Stimulated activated CD8-positive, alpha-beta memory T cell treated with anti-CD3 and anti-CD28 coated beads, Interleukin-4, amount 100 ng/mL, for 24 hours (primary cell): ENCODE measurements around the gene CSTF2.
"Not testable (repeated sequence)": the region's sequence is repeated elsewhere in the genome, so short reads cannot be mapped to it uniquely, and the experiment has no call there.

Experiments used
- DNase-seq: peaks from one replicate; pipeline ENCODE4 v3.0.0-alpha.2; 2020; ENCODE audit warnings: low read depth

The CSTF2 gene, protein sequence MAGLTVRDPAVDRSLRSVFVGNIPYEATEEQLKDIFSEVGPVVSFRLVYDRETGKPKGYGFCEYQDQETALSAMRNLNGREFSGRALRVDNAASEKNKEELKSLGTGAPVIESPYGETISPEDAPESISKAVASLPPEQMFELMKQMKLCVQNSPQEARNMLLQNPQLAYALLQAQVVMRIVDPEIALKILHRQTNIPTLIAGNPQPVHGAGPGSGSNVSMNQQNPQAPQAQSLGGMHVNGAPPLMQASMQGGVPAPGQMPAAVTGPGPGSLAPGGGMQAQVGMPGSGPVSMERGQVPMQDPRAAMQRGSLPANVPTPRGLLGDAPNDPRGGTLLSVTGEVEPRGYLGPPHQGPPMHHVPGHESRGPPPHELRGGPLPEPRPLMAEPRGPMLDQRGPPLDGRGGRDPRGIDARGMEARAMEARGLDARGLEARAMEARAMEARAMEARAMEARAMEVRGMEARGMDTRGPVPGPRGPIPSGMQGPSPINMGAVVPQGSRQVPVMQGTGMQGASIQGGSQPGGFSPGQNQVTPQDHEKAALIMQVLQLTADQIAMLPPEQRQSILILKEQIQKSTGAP

DNA sequence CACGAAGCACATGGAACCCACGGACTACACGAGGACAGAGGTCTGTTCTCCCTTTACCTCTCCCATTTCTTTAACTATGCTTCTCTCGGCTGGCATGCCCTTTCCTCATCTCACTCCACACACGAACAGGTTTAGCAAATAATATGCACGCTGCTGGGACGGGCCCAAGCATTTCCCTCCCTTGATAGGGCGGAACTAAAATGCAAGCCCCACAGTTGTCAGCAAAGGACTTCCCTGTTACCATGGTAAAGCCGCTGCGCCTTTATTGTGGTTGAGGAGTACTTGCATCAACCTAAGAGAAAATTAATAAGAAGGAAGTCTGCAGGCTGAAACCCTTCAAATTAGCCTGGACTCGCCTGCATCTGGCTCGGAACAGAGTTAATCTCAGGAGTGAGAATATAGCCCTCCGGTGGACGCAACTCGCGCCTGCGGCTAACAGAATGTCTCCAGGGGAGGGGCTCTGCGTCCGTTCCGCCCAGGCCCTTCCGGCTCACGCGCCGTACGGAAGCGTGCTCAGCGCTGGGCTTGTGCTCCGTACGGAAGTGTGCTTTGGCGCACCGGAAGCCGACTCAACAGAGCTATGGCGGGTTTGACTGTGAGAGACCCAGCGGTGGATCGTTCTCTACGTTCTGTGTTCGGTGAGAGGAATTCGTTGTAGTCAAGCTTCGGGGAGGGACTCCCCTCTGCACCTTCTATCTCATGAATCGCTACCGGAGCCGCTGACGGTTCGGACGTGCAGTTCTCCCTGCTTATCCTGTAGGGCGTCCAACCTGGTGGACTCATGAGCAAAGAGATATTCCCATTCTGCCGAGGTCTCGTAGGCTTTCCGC, at the start of gene CSTF2:
CSTF2 (plus strand) TSS at position 555 of the 830 bp plus-strand sequence; CDS start at position 581, 26 bp downstream.
- DNase-seq: peak; percentile 63

DNA sequence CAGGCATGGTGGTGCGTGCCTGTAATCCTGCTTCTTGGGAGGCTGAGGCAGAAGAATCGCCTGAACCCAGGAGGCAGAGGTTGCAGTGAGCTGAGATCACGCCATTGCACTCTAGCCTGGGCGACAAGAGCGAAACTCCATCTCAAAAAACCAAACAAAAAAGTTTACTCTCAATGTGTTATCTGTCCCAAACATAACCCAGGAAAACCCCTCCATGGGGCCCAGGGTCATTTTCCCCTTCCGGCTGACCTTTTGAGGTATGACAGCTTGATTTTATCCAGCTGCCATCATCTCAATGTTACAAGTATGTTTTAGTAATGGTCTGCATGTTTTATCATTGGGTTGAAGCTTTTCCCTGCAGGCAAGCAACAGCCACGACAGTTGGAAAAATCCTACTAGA, 23.8 kb upstream of the CSTF2 start:
- DNase-seq: not testable (repeated sequence)

DNA sequence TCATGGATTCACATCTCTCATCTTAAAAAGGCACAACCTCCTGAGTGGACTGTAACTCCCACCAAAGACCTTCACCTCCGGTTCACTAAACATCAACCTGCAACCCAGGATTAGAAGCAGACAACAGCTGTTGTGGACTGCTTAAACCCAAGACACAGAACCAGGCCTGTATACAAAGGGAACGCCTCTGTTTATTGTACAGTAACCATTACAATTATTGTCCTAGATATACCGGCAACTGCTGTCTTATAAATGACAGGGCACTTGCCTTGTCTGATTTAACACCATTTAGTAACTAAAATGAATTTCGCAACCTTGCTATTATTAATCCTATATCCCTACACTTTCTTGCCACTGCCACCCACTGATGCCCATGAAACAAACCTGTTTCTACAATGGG, 22.8 kb upstream of the CSTF2 start:
- no peak for DNase-seq

DNA sequence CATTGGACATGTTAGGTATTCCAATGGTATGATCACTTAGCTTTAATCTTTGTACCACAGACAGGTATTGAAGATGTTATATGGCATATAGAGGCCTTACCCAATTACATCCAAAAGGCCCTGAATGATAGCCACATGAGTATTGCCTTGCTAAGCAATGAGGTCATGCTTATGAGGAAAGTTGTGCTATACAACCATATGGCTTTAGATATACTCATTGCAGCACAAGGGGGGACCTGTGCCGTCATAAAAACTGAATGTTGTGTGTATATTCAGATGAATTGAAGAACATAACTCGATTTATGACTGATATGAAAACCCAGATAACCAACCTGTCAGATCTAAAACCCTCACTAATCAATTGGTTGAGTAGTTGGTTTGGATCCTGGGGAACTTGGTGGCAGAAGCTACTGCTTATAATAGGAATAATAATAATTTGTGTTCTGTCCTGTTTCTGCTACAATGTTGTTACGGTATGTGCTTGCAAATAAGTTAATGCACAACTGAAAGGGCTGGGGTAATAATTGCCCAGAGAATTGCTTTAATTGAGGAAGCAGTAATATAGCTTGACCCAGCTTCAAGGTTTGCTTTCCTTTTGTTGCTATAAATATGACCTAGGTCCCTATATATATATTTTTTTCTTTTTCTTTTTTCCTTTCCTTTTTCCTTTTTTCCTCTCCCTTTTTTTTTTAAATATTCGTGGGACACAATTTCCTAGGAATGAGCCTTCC, 21.5 kb upstream of the CSTF2 start:
- DNase-seq: no peak

DNA sequence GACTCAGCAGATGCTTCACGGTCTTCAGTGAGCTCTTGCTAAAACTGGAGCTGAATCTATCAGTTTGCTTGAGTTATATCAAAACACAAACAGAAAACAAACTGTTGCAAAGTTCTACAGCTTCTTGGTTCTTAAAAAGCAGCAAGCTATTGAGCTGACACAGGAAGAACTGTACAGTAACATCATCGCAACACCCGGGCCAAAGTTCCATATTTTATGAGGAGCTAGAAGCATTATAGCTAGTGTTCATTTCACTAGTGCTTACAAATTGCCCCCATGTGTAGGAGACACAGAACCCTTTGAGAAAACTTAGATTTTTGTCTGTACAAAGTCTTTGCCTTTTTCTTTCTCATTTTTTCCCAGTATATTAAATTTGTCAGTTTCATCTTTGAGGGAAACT, 17.3 kb upstream of the CSTF2 start:
- no peak for DNase-seq

DNA sequence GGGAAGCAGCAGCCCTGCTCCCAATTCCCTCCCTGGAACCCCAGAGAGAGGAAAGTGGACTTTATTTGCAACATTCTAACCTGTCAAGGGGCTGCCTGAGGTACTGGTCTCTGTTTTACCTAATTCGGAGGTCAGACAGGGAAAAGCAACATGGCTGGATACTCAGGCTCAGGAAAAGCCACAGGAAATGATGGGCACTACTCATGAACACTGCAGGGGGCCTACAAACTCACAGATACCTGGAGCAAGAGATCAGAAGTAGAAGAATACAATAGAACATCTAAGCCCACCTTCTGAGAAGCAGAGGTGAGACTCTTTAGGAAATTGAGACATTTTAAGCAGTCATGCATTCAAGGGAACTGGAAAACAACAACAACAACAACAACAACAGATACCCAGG, 15.4 kb upstream of the CSTF2 start:
- DNase-seq: no peak

DNA sequence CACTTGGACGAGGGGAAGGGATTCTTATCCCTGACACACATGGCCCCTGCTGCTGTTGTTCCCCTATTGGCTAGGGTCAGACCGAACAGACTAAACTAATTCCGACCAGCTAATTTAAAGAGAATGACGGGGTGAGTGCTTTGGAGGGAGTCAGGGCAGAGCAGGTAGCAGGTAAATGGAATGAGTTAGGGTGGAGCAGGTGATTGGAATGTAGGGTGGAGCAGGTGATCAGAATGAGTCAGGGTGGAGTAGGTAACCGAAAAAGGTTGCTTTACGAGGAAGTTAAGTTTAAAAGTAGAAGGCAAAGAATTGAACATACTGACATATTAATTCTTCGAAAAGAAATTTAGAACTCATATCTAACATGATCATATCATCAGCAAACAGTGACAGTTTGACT, 11.9 kb upstream of the CSTF2 start:
- not testable (repeated sequence) for DNase-seq

DNA sequence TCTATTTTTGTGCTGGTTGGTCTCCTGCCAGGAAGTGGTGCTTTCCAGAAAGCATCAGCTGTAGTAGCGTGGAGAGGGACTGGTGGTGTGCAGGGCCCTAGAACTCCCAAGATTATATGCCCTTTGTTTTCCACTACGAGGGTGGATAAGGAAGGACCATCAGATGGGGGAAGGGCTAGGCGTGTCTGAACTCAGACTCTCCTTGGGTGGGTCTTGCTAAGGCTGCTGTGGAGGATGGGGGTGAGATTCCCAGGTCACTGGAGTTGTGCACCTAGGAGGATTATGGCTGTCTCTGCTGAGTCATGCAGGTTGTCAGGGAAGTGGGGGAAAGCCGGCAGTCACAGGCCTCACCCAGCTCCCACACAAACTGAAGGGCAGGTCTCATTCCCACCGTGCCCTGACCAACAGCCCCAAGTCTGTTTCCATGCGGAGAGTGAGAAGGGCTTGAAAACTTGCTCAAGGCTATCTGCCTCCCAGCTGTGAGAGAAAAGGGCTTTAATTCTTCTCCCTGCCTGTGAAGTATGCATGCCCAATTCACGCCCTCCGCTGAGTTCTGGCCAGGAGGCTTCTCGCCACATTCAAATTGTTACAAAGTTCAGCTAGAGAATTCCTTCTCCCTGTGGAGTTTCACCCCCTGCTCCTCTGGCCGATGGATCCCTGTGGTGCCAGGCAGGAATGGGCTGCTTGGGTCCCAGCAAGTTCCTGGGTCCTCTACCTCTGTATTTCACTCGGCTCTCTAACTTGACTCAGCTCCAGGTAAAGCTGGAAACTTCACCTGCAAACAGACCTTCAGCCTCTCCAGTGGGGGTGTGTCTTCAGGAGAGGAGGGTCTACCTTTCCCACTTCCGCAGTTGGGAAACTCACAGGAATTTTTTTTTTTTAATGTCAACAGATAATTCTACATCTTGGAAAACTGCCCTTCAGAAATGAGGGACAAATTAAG, 7.7 kb upstream of the CSTF2 start:
- DNase-seq: no peak

DNA sequence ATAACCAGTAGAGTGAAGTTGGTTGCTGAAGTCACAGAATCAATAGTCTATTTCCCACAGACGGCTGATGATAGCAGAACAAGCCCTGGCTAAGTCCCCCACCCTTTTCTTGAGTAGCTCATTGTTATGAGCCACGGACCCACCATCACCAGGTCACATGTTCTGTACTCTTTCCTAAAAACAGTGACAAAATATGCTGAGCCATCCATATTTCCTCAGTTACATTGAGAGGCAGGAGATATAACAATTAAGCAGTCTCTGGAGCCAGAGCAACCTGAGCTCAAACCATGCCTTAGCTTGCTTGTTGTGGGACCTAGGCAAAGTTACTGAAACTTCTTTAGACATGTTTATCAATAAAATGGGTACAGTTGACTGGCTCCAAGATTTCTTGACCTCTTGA, 2.9 kb upstream of the CSTF2 start:
- DNase-seq: no peak

DNA sequence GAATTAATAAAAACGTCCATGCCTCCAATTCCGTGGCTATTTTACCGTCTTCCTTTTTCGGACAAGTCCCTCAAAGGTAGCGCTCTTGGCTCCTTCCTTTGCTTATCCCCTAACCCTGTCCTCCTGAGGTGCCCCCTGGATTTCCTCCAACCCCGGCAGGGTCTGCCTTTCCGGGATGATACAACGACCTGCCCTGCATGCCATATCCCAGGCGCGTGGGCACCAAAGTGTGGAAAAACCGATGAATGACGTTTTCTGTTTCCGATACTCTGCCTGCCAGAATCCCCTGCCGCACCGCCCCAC, 706 bp upstream of the CSTF2 start:
- no peak for DNase-seq

DNA sequence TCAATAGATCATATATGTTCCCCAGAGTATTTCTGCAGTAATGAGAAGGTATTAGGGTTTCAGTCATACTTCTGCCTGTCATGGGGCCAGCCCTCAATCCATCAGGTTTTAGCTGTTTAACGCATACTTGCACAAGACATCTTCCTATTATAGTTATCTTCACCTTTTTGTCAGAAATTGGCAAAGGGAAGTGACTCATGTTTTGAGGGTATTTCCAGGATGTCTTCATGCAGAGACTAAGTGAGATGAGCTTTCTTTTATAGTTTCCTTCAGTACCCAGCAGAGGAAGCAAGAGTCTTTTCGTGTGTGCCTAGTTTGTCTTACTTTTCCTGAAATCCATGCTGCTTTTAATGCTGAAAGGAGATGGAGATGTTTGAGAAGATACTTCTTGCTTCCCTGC, 9.5 kb downstream of the CSTF2 start:
- DNase-seq: no peak

DNA sequence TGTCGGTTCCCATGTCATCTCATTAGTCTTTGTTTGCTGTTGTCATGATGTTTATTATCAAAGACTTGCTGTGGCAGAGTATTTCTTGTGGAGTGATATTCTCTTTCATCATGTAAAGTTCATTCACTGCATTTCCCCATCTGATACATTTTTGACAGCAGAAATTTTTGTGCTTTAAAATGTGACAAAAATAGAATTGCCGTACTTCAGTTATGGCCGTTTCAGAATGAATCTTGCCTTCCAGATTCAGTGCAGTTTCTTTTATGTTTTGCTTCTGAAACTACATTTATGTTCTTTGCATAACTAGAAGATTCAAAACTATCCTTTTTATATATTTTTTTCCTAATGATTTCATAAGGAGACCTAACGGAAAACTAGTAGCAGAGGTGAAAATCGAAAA, 10.0 kb downstream of the CSTF2 start:
- DNase-seq: no peak

DNA sequence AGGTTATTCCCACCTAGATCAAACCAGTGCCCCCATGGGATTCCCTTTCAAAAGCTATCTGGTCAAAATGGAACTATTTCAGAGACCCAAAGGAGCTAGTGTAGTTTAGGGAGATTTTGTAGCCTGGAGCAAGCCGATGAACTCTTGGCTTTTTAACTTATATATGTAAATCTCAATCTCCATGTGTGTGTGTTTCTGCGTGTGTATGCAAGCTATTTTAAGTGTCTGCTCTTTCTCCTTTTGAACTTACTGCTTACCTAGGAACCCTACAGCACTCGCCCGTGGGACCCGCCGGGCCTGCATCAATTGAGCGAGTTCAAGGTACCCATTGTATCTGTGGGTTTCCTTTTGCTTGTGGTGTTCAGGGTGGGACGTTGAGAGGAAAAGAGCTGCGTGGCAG, 10.4 kb downstream of the CSTF2 start:
- no peak for DNase-seq

DNA sequence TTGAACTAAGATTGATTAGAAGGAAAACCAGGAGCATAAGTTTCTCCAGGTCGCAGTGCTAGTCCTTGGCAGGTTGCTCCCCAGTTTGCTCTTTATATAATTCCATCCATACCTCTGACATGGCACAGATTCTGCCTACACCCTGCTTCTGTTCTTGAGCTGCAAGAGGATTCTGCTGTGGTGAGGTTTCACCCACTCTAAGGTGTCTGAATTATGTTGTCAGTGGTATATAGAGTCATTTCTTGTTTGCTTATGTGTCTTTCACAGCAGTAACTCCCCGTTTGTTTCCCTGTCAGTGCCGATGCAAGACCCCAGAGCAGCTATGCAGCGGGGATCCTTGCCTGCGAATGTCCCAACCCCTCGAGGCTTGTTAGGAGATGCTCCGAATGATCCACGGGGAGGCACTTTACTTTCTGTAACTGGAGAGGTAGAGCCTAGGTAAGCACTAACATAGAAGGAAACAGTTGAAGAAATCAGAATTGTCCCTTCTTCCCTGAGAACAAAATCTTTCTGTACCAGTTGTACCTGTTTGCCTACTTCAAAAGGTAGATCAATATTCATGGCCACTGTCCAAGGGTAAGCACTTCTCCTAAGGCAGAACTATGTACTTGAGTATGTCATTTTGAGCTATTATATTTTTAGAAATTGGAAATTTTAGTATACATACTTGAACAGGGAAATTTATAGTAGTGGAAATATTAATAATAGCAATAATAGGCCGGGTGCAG, 11.2 kb downstream of the CSTF2 start:
- no peak for DNase-seq

DNA sequence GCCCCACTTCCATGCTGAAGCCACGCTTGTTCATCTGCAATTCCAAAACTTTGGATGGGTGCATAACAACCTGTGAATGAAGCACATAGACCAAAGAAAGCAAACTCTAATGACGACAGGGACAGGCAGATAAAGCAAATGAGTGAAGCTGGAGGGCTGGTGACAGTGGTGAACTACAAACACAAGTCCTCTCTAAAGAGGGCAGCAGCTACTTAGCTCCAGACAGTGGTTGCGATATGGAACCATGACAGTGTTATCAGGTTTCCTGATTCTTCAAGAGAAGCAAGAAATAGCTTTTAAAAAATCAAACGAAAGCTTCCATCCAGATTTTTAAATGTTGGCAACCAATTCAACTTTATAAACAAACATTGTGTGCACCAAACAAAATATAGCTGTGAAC, 30.1 kb downstream of the CSTF2 start:
- no peak for DNase-seq

DNA sequence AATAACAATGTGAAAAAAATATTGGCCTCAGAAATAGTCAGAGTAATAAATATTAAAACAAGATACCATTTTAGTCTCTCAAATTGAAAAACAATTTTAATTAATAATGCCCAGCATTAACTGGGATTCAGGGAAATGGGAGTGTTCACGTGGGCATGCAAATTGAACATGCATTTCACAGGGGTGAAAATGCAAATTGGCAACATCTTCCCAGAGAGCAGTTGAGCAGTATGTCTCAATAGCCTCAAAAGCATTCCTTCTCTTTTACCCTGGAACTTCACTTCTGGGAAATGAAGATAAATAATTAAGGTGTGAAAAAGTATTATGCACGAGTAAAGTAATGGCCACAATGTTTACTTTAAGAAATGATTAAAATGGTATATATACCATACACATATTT, 32.6 kb downstream of the CSTF2 start:
- no peak for DNase-seq

DNA sequence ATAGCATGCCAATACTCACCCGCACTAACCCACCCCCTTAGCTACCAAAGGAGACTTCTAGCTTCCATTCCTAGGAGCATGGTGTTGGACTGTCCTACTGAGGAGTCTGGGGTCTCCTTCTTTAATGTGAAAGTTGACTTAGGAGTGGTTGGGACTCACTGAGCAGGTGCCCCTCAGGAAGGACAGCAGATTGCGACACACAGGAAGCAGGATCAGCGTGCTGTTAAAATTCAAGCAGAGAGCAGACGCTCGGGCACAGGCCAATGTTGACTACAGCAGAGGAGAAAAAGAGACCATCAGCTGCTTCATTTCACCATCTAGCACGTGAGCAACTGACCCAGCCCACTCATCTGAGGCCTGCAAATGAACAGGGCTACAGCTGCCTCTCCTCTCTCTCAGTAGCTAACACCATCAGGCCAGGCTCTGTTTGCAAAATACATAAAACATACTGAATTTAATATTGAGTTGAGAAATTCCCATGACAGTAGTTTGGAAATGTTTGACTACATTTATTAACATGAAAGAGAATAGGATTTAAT, 43.2 kb downstream of the CSTF2 start:
- DNase-seq: no peak

DNA sequence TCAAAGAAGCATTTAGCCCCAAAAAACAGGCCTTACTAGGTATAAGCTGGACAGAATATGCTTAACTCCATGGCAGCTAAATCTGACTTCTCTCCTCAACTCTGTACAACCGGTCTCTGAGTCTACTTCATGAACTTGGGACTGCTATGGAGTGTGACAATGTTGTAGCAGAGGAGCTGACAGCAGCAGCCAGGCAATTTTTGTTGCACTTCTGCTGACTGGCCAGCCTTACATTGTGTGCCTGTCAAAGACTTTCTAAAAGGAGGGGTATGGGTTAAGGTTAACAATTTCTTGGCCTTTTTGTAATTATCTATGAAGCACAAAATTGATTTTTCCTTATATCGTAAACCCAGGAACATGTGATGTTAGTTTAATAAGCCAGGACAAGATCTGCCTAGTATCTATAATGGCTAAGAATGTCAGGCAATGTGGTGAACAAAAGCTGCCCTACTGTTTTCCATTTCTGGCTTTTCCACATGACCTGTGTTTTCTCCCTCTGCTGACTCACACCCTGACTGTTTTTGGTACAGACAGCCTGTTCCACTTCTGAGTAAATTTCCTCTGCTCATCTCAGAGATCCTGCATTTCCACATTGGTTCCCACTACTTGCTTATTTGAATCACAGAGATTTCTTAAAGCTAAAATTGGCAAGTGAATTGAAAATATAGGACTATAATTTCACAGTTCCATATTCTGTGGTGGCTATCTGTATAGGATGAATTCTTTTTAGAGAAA, 44.6 kb downstream of the CSTF2 start:
- no peak for DNase-seq

DNA sequence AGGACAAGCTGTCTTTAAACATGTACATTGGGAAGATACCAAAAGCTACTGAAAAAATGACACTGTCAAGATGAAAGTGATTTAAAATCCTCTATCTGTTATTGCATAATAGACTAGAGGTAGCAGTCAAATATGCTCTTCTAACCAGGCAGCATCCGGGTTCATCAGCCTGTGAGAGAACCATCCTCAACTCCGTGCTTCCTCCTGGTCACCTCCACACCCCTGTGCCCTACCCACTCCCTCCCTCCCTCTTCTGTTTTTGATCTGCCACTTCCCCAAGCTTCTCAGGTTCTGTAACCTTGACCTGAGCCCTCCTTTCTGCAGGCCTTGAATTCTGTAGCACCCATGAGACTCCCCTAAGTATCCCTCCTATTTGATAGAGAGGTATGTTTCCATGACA, 48.1 kb downstream of the CSTF2 start:
- DNase-seq: no peak

DNA sequence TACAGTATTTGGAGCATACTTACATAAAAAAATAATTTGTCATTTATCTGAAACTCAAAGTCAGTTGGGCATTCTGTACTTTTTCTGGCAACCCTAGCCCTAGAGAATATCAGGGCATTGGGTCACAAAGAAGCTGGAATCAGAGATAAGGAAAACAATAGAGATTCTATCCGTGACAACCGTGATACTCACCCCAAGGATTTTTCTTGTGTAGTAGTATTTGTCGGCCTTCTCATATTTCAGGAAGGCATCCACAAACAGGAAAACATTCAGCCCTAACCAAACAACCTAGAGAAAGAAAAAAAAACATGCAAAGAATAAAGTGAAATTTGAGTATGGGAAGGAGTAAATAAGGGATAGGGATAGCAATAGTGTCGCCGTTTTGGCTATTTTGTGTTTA, 50.3 kb downstream of the CSTF2 start:
- DNase-seq: no peak
